ENCODE data around the gene ANO7. TPM values are rescaled to one million over a fixed set of nuclear protein-coding genes. Genes with fewer than 3 reads are reported as not detected.

ANO7 gene
- total and polyA plus RNA-seq, 2 donors (not counting 1 experiment from before 2014, with no cell fraction given) = 0.64 to 1.8 TPM

- no peak for TF ChIP-seq EZH2 (IDR thresholded peaks at IDR 0.05; ENCODE audit: borderline replicate concordance, insufficient read depth, low read depth, low read length, poor library complexity, severe bottlenecking)
- TF ChIP-seq, protein P1, sequence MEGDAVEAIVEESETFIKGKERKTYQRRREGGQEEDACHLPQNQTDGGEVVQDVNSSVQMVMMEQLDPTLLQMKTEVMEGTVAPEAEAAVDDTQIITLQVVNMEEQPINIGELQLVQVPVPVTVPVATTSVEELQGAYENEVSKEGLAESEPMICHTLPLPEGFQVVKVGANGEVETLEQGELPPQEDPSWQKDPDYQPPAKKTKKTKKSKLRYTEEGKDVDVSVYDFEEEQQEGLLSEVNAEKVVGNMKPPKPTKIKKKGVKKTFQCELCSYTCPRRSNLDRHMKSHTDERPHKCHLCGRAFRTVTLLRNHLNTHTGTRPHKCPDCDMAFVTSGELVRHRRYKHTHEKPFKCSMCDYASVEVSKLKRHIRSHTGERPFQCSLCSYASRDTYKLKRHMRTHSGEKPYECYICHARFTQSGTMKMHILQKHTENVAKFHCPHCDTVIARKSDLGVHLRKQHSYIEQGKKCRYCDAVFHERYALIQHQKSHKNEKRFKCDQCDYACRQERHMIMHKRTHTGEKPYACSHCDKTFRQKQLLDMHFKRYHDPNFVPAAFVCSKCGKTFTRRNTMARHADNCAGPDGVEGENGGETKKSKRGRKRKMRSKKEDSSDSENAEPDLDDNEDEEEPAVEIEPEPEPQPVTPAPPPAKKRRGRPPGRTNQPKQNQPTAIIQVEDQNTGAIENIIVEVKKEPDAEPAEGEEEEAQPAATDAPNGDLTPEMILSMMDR (IDR thresholded peaks at IDR 0.05) = no peak
- no peaks in the 10 kb centered on the region for H3K9me3 ChIP-seq (ENCODE audit: control extremely low read depth in 1 of 3, control insufficient read depth in 2 of 3, insufficient read depth in 1 of 3, low read length in 2 of 3)
- no peak overlapping the region for H3K4me3 ChIP-seq (ENCODE audit: control extremely low read depth in 1 of 5, extremely low read depth in 1 of 5, insufficient read depth in 1 of 5, low read depth in 2 of 5, low read length in 4 of 5)
- no peak overlapping the region for H3K4me2 ChIP-seq (replicated peaks; ENCODE audit: low read depth, low read length, poor library complexity, severe bottlenecking)
- no peaks in the 10 kb centered on the region for H3K9me3 Mint-ChIP-seq (ENCODE audit: insufficient read depth)
- POLR2A ChIA-PET = no interaction called here
- no peaks in the 10 kb centered on the region for H3K36me3 ChIP-seq (replicated peaks in 1 of 2; ENCODE audit: control extremely low read depth in 1 of 2, control insufficient read depth in 1 of 2, extremely low read depth in 1 of 2, insufficient read depth in 2 of 2, low read length in 1 of 2)
- no peaks in the 10 kb centered on the region for H3K4me1 Mint-ChIP-seq
- WGBS (ENCODE audit: insufficient coverage) = no CpG with 5 or more reads among the region's 1 CpG
- H3K9ac ChIP-seq (ENCODE audit: low read length) = no peak overlapping the region
- no peak for DNase-seq
- H3K4me3 Mint-ChIP-seq = no peak overlapping the region
- H3K79me2 ChIP-seq (ENCODE audit: control insufficient read depth, insufficient read depth, low read length) = no peaks in the 10 kb centered on the region
- no peaks in the 10 kb centered on the region for H3K27me3 ChIP-seq (replicated peaks in 1 of 4; ENCODE audit: control extremely low read depth in 1 of 4, control insufficient read depth in 3 of 4, insufficient read depth in 4 of 4, low read length in 3 of 4)
- H3K27ac ChIP-seq (ENCODE audit: low read length in 2 of 2) = no peak overlapping the region
- intact Hi-C loops (cut with micrococcal nuclease) = no loop called here
- no peaks in the 10 kb centered on the region for H4K20me1 ChIP-seq (ENCODE audit: control insufficient read depth, insufficient read depth, low read length, poor library complexity, severe bottlenecking)
- no peak overlapping the region for H3K27ac Mint-ChIP-seq
- no peaks in the 10 kb centered on the region for H3K4me1 ChIP-seq (ENCODE audit: control insufficient read depth in 2 of 2, insufficient read depth in 2 of 2, low read length in 2 of 2)
- H2AFZ ChIP-seq (ENCODE audit: insufficient read depth, low read depth, low read length, poor library complexity, severe bottlenecking) = no peak overlapping the region
- CTCF ChIA-PET = no interaction called here
- no peak for ATAC-seq (ENCODE audit: low read depth)
- no peaks in the 10 kb centered on the region for H3K27me3 Mint-ChIP-seq
These were observed 18.7 kb downstream of the ANO7 start for GRCh38 chr2:241207151-241207550.

DNA sequence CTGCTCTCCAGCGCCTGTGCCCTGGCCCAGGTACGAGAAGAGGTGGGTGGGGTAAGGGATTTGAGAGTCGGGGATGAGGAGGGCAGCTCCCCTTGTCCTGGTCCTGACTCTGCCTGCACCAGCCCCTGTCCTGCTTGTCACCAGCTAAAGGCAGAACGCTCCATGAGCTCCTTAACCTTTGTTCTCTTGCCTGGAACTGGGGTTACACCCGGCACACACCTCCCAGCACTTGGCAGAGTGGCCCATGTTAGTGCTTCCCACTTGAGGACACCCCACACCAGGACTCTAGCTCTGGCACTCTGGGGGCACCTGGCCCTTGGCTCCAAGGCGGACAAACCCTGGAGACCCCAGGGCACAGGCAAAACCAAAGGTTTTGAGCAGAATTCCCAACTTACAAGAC lies 19.2 kb downstream of the ANO7 start:
- no peaks in the 10 kb centered on the region for H4K20me1 ChIP-seq (ENCODE audit: control insufficient read depth, insufficient read depth, low read length, poor library complexity, severe bottlenecking)
- WGBS (ENCODE audit: insufficient coverage) = 87% methylated on average over 6 of the region's 6 CpGs
- no peak overlapping the region for H3K9ac ChIP-seq (ENCODE audit: low read length)
- Mint-ChIP-seq H3K4me1 (no peaks in the 10 kb centered on the region), H3K9me3 (ENCODE audit: insufficient read depth) (no peaks in the 10 kb centered on the region), H3K27ac (no peak overlapping the region), H3K4me3 (no peak overlapping the region), H3K27me3 (no peaks in the 10 kb centered on the region)
- no peak overlapping the region for H2AFZ ChIP-seq (ENCODE audit: insufficient read depth, low read depth, low read length, poor library complexity, severe bottlenecking)
- ChIA-PET CTCF (no interaction called here), POLR2A (no interaction called here)
- H3K27me3 ChIP-seq (replicated peaks in 1 of 4; ENCODE audit: control extremely low read depth in 1 of 4, control insufficient read depth in 3 of 4, insufficient read depth in 4 of 4, low read length in 3 of 4) = no peaks in the 10 kb centered on the region
- no peak overlapping the region for H3K27ac ChIP-seq (ENCODE audit: low read length in 2 of 2)
- H3K4me1 ChIP-seq (ENCODE audit: control insufficient read depth in 2 of 2, insufficient read depth in 2 of 2, low read length in 2 of 2) = no peaks in the 10 kb centered on the region
- DNase-seq (no peak), ATAC-seq (ENCODE audit: low read depth) (no peak)
- no peak overlapping the region for H3K4me2 ChIP-seq (replicated peaks; ENCODE audit: low read depth, low read length, poor library complexity, severe bottlenecking)
- no peaks in the 10 kb centered on the region for H3K36me3 ChIP-seq (replicated peaks in 1 of 2; ENCODE audit: control extremely low read depth in 1 of 2, control insufficient read depth in 1 of 2, extremely low read depth in 1 of 2, insufficient read depth in 2 of 2, low read length in 1 of 2)
- H3K4me3 ChIP-seq (ENCODE audit: control extremely low read depth in 1 of 5, extremely low read depth in 1 of 5, insufficient read depth in 1 of 5, low read depth in 2 of 5, low read length in 4 of 5) = no peak overlapping the region
- no peaks in the 10 kb centered on the region for H3K79me2 ChIP-seq (ENCODE audit: control insufficient read depth, insufficient read depth, low read length)
- intact Hi-C loops (cut with micrococcal nuclease) = no loop called here
- TF ChIP-seq, protein P1 (IDR thresholded peaks at IDR 0.05) = no peak
- no peak for TF ChIP-seq EZH2 (IDR thresholded peaks at IDR 0.05; ENCODE audit: borderline replicate concordance, insufficient read depth, low read depth, low read length, poor library complexity, severe bottlenecking)
- H3K9me3 ChIP-seq (ENCODE audit: control extremely low read depth in 1 of 3, control insufficient read depth in 2 of 3, insufficient read depth in 1 of 3, low read length in 2 of 3) = no peaks in the 10 kb centered on the region

Data from B cell (primary cell).